Keratinocyte (primary cell): ENCODE results near the gene OR2L8. TPM values are rescaled to one million over a fixed set of nuclear protein-coding genes. Genes with fewer than 3 reads are reported as not detected.

Source experiments
- DNase-seq: peaks from one replicate; pipeline ENCODE4 v3.0.0-alpha.2; 2011; ENCODE audit warnings: low read depth, missing footprints, low spot score
- FAIRE-seq: peaks from 2 replicates; lab custom pipeline; 2011; peaks lifted over from hg19 to GRCh38; lab: Jason Lieb, UNC
- H2AFZ ChIP-seq: 2 replicates; pipeline ENCODE4 v1.6.0; 2012; ENCODE audit warnings: low read length, control low read depth, inconsistent platforms; ENCODE audit not compliant: control insufficient read depth
- H3K27ac ChIP-seq: 2 replicates; pipeline ENCODE4 v1.5.1; 2011; ENCODE audit warnings: low read length; ENCODE audit not compliant: control insufficient read depth, insufficient read depth
- H3K27me3 ChIP-seq: 3 replicates; pipeline ENCODE4 v1.6.0; 2011; ENCODE audit warnings: low read length; ENCODE audit not compliant: control insufficient read depth, insufficient read depth; ENCODE audit errors: extremely low read depth
- H3K36me3 ChIP-seq, 2 experiments: 2 replicates in 1 of 2; 3 replicates in 1 of 2; pipeline ENCODE4 v1.5.1; 2011; ENCODE audit warnings: low read length in 2 of 2, mild to moderate bottlenecking in 1 of 2; ENCODE audit not compliant: control insufficient read depth in 2 of 2, insufficient read depth in 2 of 2; ENCODE audit errors: extremely low read depth in 1 of 2
- H3K4me1 ChIP-seq: 3 replicates; pipeline ENCODE4 v1.5.1; 2011; ENCODE audit warnings: low read length; ENCODE audit not compliant: control insufficient read depth, insufficient read depth; ENCODE audit errors: extremely low read depth
- H3K4me2 ChIP-seq: 3 replicates; pipeline ENCODE4 v1.6.0; 2011; ENCODE audit warnings: low read depth, low read length; ENCODE audit not compliant: control insufficient read depth, insufficient read depth; ENCODE audit errors: extremely low read depth
- H3K4me3 ChIP-seq, 3 experiments: fragments of 200-600 bp in 1 of 3; sonication (generic) in 1 of 3; 2 replicates in 2 of 3; 3 replicates in 1 of 3; pipeline ENCODE4 v1.5.1; 2011 to 2016; ENCODE audit warnings: low read length in 3 of 3, mild to moderate bottlenecking in 3 of 3, control low read depth in 2 of 3, inconsistent platforms in 1 of 3, low read depth in 1 of 3, mixed read lengths in 1 of 3, mixed run types in 1 of 3, moderate library complexity in 1 of 3; ENCODE audit not compliant: control insufficient read depth in 2 of 3, insufficient read depth in 2 of 3; ENCODE audit errors: extremely low read depth in 1 of 3
- H3K79me2 ChIP-seq: 2 replicates; pipeline ENCODE4 v1.6.0; 2012; ENCODE audit warnings: low read length; ENCODE audit not compliant: control insufficient read depth, insufficient read depth
- H3K9ac ChIP-seq: 3 replicates; pipeline ENCODE4 v1.6.0; 2011; ENCODE audit warnings: low read length; ENCODE audit not compliant: control insufficient read depth, insufficient read depth; ENCODE audit errors: extremely low read depth
- H3K9me1 ChIP-seq: 3 replicates; pipeline ENCODE4 v1.6.0; 2011; ENCODE audit warnings: low read length; ENCODE audit not compliant: control insufficient read depth, insufficient read depth; ENCODE audit errors: extremely low read depth
- H3K9me3 ChIP-seq: 2 replicates; pipeline ENCODE4 v1.5.1; 2012; ENCODE audit warnings: low read depth, low read length; ENCODE audit not compliant: control insufficient read depth
- H4K20me1 ChIP-seq: 3 replicates; pipeline ENCODE4 v1.6.0; 2011; ENCODE audit warnings: low read length; ENCODE audit not compliant: control insufficient read depth, insufficient read depth; ENCODE audit errors: extremely low read depth
- CTCF ChIP-seq, 3 experiments: IDR thresholded peaks in 1 of 3; conservative IDR thresholded peaks in 1 of 3; optimal IDR thresholded peaks in 1 of 3; 2 replicates in 2 of 3; 3 replicates in 1 of 3; pipeline versions ENCODE3 to v1.5.1; 2011; ENCODE audit warnings: low read length in 3 of 3, mild to moderate bottlenecking in 3 of 3, moderate library complexity in 2 of 3, control low read depth in 1 of 3, inconsistent platforms in 1 of 3; ENCODE audit not compliant: insufficient read depth in 2 of 3; ENCODE audit errors: extremely low read depth in 1 of 3
- EZH2 ChIP-seq: IDR thresholded peaks from one replicate; pipeline ENCODE4 v1.6.1; 2012; ENCODE audit warnings: inconsistent platforms, mild to moderate bottlenecking, low read length, moderate library complexity
- dilution Hi-C: fragments of 300-500 bp; cut with MboI; formaldehyde crosslinking; loops from one replicate; pipeline ENCODE4 v1.7.0; 2020; ENCODE audit warnings: low sequenced_read_pairs; ENCODE audit not compliant: extremely low pct_ligation_motif_present
- polyA plus RNA-seq, 5 experiments: library from polyadenylated mRNA; depleted of rRNA in 3 of 5; stranded (reverse) in 3 of 5; stranded (forward) in 1 of 5; unstranded in 1 of 5; fragments of >200 nt; gene quantifications; 1 replicate in 1 of 5; 2 replicates in 3 of 5; 3 replicates in 1 of 5; pipeline versions ENCODE4 v1.2.1 to v1.2.3, GENCODE V29; 2011 to 2012; ENCODE audit warnings: missing spikeins in 2 of 5, low read depth in 1 of 5, low replicate concordance in 1 of 5

The OR2L8 gene
- polyA plus RNA-seq, 1 donor (not counting 4 experiments of a cell fraction or from before 2014, with no cell fraction given) = not detected

GRCh38 chr1:247935781-247936180 lies 12.9 kb upstream of the OR2L8 start:
- no peak for FAIRE-seq

GRCh38 chr1:247936415-247936814 lies 12.2 kb upstream of the OR2L8 start:
- dilution Hi-C loops = no loop called here
- FAIRE-seq (no peak), DNase-seq (no peak)
- TF ChIP-seq EZH2 (no peak), CTCF (optimal IDR thresholded peaks at IDR 0.05 in 1 of 3, IDR thresholded peaks at IDR 0.05 in 1 of 3, conservative IDR thresholded peaks at IDR 0.05 in 1 of 3; ENCODE audit: extremely low read depth in 1 of 3, insufficient read depth in 2 of 3, low read length in 3 of 3) (no peak)
- Histone ChIP-seq H3K27me3 (no peaks in the 10 kb centered on the region), H3K79me2 (no peaks in the 10 kb centered on the region), H3K36me3 (no peaks in the 10 kb centered on the region), H2AFZ (no peak overlapping the region), H3K9me1 (no peaks in the 10 kb centered on the region), H3K27ac (no peak overlapping the region), H3K4me2 (no peak overlapping the region), H3K9ac (no peak overlapping the region), H3K9me3 (peaks cover 2% of the 10 kb centered on the region), H4K20me1 (no peaks in the 10 kb centered on the region), H3K4me3 (no peak overlapping the region), H3K4me1 (no peaks in the 10 kb centered on the region)

More at GRCh38 chr1:247935781-247936180, 12.9 kb upstream of the OR2L8 start:
- DNase-seq = no peak
- H3K9ac ChIP-seq = no peak overlapping the region
- no peaks in the 10 kb centered on the region for H3K27me3 ChIP-seq
- H2AFZ ChIP-seq = no peak overlapping the region
- TF ChIP-seq EZH2 = no peak
- no peak for TF ChIP-seq CTCF (optimal IDR thresholded peaks at IDR 0.05 in 1 of 3, IDR thresholded peaks at IDR 0.05 in 1 of 3, conservative IDR thresholded peaks at IDR 0.05 in 1 of 3; ENCODE audit: extremely low read depth in 1 of 3, insufficient read depth in 2 of 3, low read length in 3 of 3)
- H3K79me2 ChIP-seq = no peaks in the 10 kb centered on the region
- H3K36me3 ChIP-seq = no peaks in the 10 kb centered on the region
- H4K20me1 ChIP-seq = no peaks in the 10 kb centered on the region
- no peaks in the 10 kb centered on the region for H3K9me1 ChIP-seq
- H3K27ac ChIP-seq = no peak overlapping the region
- H3K4me3 ChIP-seq = no peak overlapping the region
- H3K4me2 ChIP-seq = no peak overlapping the region
- dilution Hi-C loops = no loop called here
- peaks cover 2% of the 10 kb centered on the region for H3K9me3 ChIP-seq
- H3K4me1 ChIP-seq = no peaks in the 10 kb centered on the region
